Fibroblast of mammary gland (primary cell): ENCODE measurements around the gene VPS41.

Source experiments
- DNase-seq: peaks from one replicate; pipeline ENCODE4 v3.0.0-alpha.2; 2010; ENCODE audit warnings: low read depth
- H3K4me3 ChIP-seq: 2 replicates; pipeline ENCODE4 v1.5.1; 2011; ENCODE audit warnings: low read depth, mild to moderate bottlenecking, low read length, moderate library complexity; ENCODE audit not compliant: control insufficient read depth
- CTCF ChIP-seq: conservative IDR thresholded peaks from 2 replicates; pipeline ENCODE4 v1.5.1; 2011; ENCODE audit warnings: low read depth, low read length, inconsistent platforms; ENCODE audit not compliant: control insufficient read depth, insufficient read depth

The VPS41 gene

GRCh38 chr7:38934051-38934450 lies 25.1 kb upstream of the VPS41 start:
- TF ChIP-seq CTCF = no peak
- H3K4me3 ChIP-seq = no peak overlapping the region
- DNase-seq = no peak

- DNase-seq = peak; percentile 48
- peak; percentile 95 for TF ChIP-seq CTCF
- H3K4me3 ChIP-seq = no peak overlapping the region
Observed at GRCh38 chr7:38932509-38933168, 23.6 kb upstream of the VPS41 start.

- no peak for DNase-seq
- no peak for TF ChIP-seq CTCF
- H3K4me3 ChIP-seq = no peak overlapping the region
Observed at GRCh38 chr7:38929460-38930171, 20.6 kb upstream of the VPS41 start.

GRCh38 chr7:38928506-38928905 lies 19.5 kb upstream of the VPS41 start:
- no peak for DNase-seq
- TF ChIP-seq CTCF = no peak
- no peak overlapping the region for H3K4me3 ChIP-seq

- no peak for DNase-seq
- TF ChIP-seq CTCF = no peak
- H3K4me3 ChIP-seq = no peak overlapping the region
Observed at GRCh38 chr7:38927751-38928150, 18.8 kb upstream of the VPS41 start.

GRCh38 chr7:38920731-38921130 lies 11.7 kb upstream of the VPS41 start:
- DNase-seq = no peak
- no peak for TF ChIP-seq CTCF
- H3K4me3 ChIP-seq = no peak overlapping the region
